ENCODE results near the gene MRAS.
A peak's percentile ranks its signal among the peaks of the same experiment; 100 is the strongest.
"Not testable (repeated sequence)": the region's sequence is repeated elsewhere in the genome, so short reads cannot be mapped to it uniquely, and the experiment has no call there.

MRAS gene

GRCh38 chr3:138394156-138394555 is 45.8 kb downstream of the MRAS start:
- DNase-seq: no peak

- no peak for DNase-seq
Observed at GRCh38 chr3:138394686-138395085, 46.3 kb downstream of the MRAS start.

GRCh38 chr3:138395865-138396751 is 47.7 kb downstream of the MRAS start:
- no peak for DNase-seq

- no peak for DNase-seq
Observed at GRCh38 chr3:138396752-138397410, 48.5 kb downstream of the MRAS start.

GRCh38 chr3:138397983-138398382 is 49.6 kb downstream of the MRAS start:
- no peak for DNase-seq

- DNase-seq: no peak
Observed at GRCh38 chr3:138398791-138399575, 50.6 kb downstream of the MRAS start.

GRCh38 chr3:138399766-138400165 is 51.4 kb downstream of the MRAS start:
- no peak for DNase-seq

- DNase-seq: no peak
Observed at GRCh38 chr3:138400651-138401070, 52.3 kb downstream of the MRAS start.

GRCh38 chr3:138401834-138402233 is 53.5 kb downstream of the MRAS start:
- DNase-seq: no peak

- no peak for DNase-seq
Observed at GRCh38 chr3:138404121-138404520, 55.7 kb downstream of the MRAS start.

- DNase-seq: no peak
Observed at GRCh38 chr3:138405001-138405400, 56.6 kb downstream of the MRAS start.

GRCh38 chr3:138405486-138405885 is 57.1 kb downstream of the MRAS start:
- DNase-seq: no peak

- no peak for DNase-seq
Observed at GRCh38 chr3:138406606-138407005, 58.2 kb downstream of the MRAS start.

GRCh38 chr3:138407236-138407907 is 59.0 kb downstream of the MRAS start:
- DNase-seq: no peak

GRCh38 chr3:138408751-138409570 is 60.6 kb downstream of the MRAS start:
- DNase-seq: no peak

- DNase-seq: no peak
Observed at GRCh38 chr3:138412821-138413551, 64.6 kb downstream of the MRAS start.

GRCh38 chr3:138416236-138416635 is 67.9 kb downstream of the MRAS start:
- DNase-seq: not testable (repeated sequence)

- DNase-seq: peak in 1 of 2 experiments; percentile 71
Observed at GRCh38 chr3:138417559-138417982, 69.2 kb downstream of the MRAS start.

- DNase-seq: no peak
Observed at GRCh38 chr3:138418601-138419206, 70.3 kb downstream of the MRAS start.

GRCh38 chr3:138423316-138423715 is 74.9 kb downstream of the MRAS start:
- DNase-seq: no peak

GRCh38 chr3:138424323-138424722 is 75.9 kb downstream of the MRAS start:
- DNase-seq: no peak
